ENCODE results near the gene MEIS1. TPM values are rescaled to one million over a fixed set of nuclear protein-coding genes. Genes with fewer than 3 reads are reported as not detected.

The MEIS1 gene
- total and polyA plus RNA-seq, 2 donors (not counting 3 experiments of a cell fraction or from before 2014, with no cell fraction given), result 10.0 to 26.5 TPM

- Histone ChIP-seq H3K9me3 (replicated peaks; ENCODE audit: control insufficient read depth, insufficient read depth, low read length) (no peaks in the 10 kb centered on the region), H3K9ac (replicated peaks; ENCODE audit: extremely low read depth, insufficient read depth, low read length) (no peak overlapping the region), H3K79me2 (ENCODE audit: control insufficient read depth, insufficient read depth, low read length) (no peaks in the 10 kb centered on the region), H3K4me1 (ENCODE audit: control insufficient read depth, extremely low read depth, insufficient read depth, low read length) (peaks cover 18% of the 10 kb centered on the region), H3K27me3 (ENCODE audit: control insufficient read depth in 2 of 2, insufficient read depth in 2 of 2, low read length in 2 of 2) (peaks cover 10 to 12% of the 10 kb centered on the region in 2 experiments), H3K36me3 (ENCODE audit: control insufficient read depth in 2 of 2, extremely low read depth in 1 of 2, insufficient read depth in 2 of 2, low read length in 2 of 2) (no peaks in the 10 kb centered on the region), H2AFZ (ENCODE audit: low read depth, low read length) (no peak overlapping the region), H3K4me2 (ENCODE audit: insufficient read depth, low read length) (no peak overlapping the region), H3K27ac (ENCODE audit: insufficient read depth, low read depth, low read length) (no peak overlapping the region), H3K9me1 (replicated peaks; ENCODE audit: control insufficient read depth, extremely low read depth, insufficient read depth, low read length) (no peaks in the 10 kb centered on the region), H3K4me3 (replicated peaks in 1 of 3; ENCODE audit: insufficient read depth in 1 of 3, low read depth in 1 of 3, low read length in 3 of 3) (no peak overlapping the region), H4K20me1 (replicated peaks; ENCODE audit: control insufficient read depth, extremely low read depth, insufficient read depth, low read length) (no peaks in the 10 kb centered on the region)
- no peak for TF ChIP-seq EZH2 (IDR thresholded peaks at IDR 0.05; ENCODE audit: borderline replicate concordance, low read depth, low read length, severe bottlenecking)
- TF ChIP-seq JUN (IDR thresholded peaks at IDR 0.05; ENCODE audit: borderline replicate concordance, insufficient read depth, insufficient read length, low read depth), result no peak
- no peak for TF ChIP-seq FOS (IDR thresholded peaks at IDR 0.05; ENCODE audit: borderline replicate concordance, insufficient read depth, low read length)
- no peak for TF ChIP-seq POLR2AphosphoS5 (IDR thresholded peaks at IDR 0.05; ENCODE audit: insufficient read depth, low read depth, low read length)
- TF ChIP-seq MYC (IDR thresholded peaks at IDR 0.05; ENCODE audit: low read depth, low read length), result no peak
- no peak for TF ChIP-seq GATA2 (IDR thresholded peaks at IDR 0.05; ENCODE audit: insufficient read depth, insufficient read length, low read depth, low read length)
- no peak for TF ChIP-seq MAX (IDR thresholded peaks at IDR 0.05; ENCODE audit: insufficient read depth, insufficient read length)
- TF ChIP-seq, protein P1, sequence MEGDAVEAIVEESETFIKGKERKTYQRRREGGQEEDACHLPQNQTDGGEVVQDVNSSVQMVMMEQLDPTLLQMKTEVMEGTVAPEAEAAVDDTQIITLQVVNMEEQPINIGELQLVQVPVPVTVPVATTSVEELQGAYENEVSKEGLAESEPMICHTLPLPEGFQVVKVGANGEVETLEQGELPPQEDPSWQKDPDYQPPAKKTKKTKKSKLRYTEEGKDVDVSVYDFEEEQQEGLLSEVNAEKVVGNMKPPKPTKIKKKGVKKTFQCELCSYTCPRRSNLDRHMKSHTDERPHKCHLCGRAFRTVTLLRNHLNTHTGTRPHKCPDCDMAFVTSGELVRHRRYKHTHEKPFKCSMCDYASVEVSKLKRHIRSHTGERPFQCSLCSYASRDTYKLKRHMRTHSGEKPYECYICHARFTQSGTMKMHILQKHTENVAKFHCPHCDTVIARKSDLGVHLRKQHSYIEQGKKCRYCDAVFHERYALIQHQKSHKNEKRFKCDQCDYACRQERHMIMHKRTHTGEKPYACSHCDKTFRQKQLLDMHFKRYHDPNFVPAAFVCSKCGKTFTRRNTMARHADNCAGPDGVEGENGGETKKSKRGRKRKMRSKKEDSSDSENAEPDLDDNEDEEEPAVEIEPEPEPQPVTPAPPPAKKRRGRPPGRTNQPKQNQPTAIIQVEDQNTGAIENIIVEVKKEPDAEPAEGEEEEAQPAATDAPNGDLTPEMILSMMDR (IDR thresholded peaks at IDR 0.05; ENCODE audit: extremely low read depth in 1 of 2, insufficient read depth in 1 of 2, low read depth in 1 of 2, low read length in 2 of 2), result no peak
- no peak for TF ChIP-seq POLR2A (IDR thresholded peaks at IDR 0.05; ENCODE audit: low read depth, low read length)
- intact Hi-C loops (cut with micrococcal nuclease), result no loop called here
- ChIA-PET CTCF (interaction anchor here (5.4 to 7.6 kb wide), 2 partner anchors 137 to 145 kb away, joined by 107 to 154 read pairs; partner anchors contain the start of gene MEIS1), POLR2A (no interaction called here)
- BruUV-seq (replicated peaks), result no TSS peak
- DNase-seq (ENCODE audit: low read depth, low spot score), result no peak
- FAIRE-seq, result no peak
- dilution Hi-C loops (cut with MboI; ENCODE audit: extremely low pct_ligation_motif_present, low sequenced_read_pairs), result no loop called here
Measured at GRCh38 chr2:66572391-66572790, 137.5 kb downstream of the MEIS1 start.

All from endothelial cell of umbilical vein (primary cell).